NCI-H128 (cell line): ENCODE data around the gene NRBP1.
"Not testable (repeated sequence)": the region's sequence is repeated elsewhere in the genome, so short reads cannot be mapped to it uniquely, and the experiment has no call there.

Experiments used
- DNase-seq: peaks from one replicate; lab custom pipeline; 2025; ENCODE audit not compliant: unreplicated experiment; lab: John Stamatoyannopoulos, UW

The NRBP1 gene

DNA sequence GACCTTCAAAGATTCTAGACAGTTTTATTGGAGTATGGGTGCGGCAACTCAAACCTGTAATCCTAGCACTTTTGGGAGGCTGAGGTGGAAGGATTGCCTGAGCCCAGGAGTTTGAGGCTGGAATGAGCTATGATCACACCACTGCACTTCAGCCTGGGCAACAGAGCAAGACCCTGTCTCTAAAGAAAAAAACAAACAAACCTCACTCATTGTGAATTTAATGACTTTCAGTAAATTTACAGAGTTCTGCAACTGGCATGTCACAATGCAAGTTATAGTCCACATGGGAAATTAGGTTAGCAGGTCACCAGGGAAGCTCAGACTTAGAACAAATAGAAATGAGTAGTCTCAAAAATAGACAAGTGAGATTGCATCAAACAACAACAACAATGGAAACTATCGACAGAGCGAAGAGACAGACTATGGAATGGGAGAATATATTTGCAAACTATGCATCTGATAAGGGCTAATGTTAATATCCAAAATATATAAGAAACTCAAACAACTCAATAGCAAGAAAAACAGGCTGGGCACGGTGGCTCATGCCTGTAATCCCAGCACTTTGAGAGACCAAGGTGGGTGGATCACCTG, 6.7 kb upstream of the NRBP1 start:
- DNase-seq: no peak

- DNase-seq: no peak
These were observed 5.5 kb upstream of the NRBP1 start for GRCh38 chr2:27422958-27423357.

- not testable (repeated sequence) for DNase-seq
These were observed 3.4 kb upstream of the NRBP1 start for GRCh38 chr2:27425039-27425438.

DNA sequence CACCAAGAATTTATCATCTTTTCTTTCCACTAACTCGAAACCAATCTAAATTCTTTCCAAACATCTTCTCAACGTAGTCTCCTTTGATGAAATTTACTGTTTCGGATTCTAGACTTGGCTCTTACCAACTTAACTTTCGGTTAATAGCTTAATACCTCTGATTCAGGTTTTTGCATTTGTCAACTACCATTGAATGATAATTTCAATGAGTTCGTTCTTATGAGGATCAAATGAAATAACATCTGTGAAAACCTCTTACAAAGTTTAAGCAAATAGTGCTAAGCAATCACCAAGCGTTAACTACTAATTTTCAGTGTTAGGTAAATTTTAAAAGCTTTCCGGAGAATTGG, 593 bp upstream of the NRBP1 start:
- no peak for DNase-seq

DNA sequence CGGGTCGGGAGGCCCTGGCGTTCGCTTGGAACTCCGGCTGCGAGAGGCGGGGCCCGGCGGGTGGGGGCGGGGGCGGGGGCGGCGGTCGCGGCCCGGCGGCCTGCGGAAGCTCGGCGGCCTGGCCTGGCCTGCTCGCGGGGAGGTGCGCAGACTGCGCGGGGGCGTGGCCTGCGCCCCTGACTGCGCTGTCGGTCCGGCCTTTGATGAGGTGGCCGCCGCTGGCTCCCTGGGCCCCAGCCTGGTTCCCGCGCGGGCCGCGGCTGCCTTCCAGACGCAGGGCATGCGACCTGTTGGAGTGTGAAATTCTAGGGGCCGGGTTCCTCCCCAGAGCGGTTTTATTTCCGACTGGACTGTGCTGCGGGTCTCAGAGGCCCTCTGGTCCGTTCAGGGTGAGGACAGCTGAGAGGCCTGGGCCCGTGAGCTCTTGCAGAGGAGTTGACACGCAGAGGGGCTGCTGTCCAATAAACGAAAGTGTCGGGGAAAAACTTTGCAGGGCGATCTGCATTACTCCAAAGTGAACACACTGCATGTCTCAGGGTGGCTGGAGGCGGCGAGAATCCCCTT, 629 bp downstream of the NRBP1 start:
- no peak for DNase-seq

GRCh38 chr2:27431395-27431794, 3.0 kb downstream of the NRBP1 start:
- no peak for DNase-seq

DNA sequence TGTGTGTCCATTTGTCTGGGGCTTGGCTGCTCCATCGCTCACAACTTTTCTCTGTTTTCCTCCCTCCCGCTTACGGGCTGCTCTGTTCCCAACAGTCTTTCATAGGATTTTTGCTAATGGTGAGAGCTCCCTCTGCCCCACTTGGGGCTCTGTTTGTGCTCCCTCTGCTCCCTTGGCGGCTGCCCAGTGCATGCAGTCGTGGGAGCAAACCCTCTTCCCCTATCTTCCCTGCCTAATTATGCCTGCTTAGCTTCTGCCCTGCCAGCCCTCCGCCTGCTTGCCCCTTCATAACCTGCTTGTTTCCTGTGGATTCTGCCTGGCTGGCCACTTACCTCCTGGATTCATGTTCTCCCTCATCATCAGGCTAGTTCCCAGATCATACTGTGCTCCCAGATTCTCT, 7.2 kb downstream of the NRBP1 start:
- DNase-seq: no peak

GRCh38 chr2:27441226-27441926, 12.9 kb downstream of the NRBP1 start:
- no peak for DNase-seq

DNA sequence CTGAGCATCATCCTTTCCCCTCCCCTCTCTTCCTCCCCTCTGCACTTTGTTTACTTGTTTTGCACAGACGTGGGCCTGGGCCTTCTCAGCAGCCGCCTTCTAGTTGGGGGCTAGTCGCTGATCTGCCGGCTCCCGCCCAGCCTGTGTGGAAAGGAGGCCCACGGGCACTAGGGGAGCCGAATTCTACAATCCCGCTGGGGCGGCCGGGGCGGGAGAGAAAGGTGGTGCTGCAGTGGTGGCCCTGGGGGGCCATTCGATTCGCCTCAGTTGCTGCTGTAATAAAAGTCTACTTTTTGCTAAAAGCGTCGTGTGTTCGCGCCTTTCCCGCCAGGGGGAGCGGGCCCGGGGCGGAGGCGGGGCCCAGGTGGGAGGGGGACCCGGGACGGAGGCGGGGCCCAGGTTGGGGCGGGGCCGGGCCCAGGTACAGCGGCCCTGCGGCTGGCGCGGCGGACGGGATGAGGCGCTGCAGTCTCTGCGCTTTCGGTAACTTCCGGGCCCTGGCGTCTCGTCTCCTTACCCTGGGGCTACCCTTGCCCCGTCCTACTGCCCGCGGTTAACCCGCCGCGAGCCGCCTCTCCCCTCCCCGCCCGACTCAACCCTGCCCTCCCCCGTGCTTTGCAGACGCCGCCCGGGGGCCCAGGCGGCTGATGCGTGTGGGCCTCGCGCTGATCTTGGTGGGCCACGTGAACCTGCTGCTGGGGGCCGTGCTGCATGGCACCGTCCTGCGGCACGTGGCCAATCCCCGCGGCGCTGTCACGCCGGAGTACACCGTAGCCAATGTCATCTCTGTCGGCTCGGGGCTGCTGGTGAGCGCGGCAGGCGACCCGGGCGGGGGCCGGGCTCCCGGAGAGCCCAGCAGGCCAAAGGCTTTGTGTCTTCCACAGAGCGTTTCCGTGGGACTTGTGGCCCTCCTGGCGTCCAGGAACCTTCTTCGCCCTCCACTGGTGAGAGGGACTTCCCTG, 13.8 kb downstream of the NRBP1 start, which contains the start of gene KRTCAP3:
Gene KRTCAP3 (plus strand): TSS at position 424 of the 962 bp plus-strand sequence. CDS start 32 bp downstream, at position 456.
- DNase-seq: no peak

DNA sequence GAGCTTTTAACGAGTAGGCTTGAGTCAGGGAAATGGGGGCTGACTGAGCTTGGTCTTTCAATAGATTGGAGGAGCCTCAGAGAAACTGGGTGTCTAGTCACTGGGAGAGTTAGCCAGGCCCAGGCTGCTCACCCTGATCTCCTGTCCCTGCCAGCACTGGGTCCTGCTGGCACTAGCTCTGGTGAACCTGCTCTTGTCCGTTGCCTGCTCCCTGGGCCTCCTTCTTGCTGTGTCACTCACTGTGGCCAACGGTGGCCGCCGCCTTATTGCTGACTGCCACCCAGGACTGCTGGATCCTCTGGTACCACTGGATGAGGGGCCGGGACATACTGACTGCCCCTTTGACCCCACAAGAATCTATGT, 14.5 kb downstream of the NRBP1 start:
- DNase-seq: no peak

DNA sequence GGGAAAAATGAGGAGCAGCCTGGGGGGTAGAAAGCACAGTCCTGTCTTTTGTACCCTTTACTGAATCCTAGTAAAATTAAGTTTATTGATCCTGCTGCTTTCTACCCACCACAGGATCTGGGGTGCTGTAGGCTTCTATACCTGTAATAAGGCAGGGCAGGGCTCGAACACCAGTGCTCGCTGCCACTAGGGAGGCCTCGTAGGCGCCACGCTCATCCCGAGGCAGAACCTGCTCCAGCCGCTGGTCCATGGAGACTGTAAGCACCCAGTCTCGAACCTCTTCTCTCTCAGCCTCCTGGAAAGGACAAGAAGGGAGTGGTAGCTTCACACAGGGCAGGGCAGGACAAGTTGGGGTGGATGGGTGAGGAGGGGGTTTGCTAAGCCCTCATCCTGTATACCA, 16.7 kb downstream of the NRBP1 start:
- DNase-seq: no peak

DNA sequence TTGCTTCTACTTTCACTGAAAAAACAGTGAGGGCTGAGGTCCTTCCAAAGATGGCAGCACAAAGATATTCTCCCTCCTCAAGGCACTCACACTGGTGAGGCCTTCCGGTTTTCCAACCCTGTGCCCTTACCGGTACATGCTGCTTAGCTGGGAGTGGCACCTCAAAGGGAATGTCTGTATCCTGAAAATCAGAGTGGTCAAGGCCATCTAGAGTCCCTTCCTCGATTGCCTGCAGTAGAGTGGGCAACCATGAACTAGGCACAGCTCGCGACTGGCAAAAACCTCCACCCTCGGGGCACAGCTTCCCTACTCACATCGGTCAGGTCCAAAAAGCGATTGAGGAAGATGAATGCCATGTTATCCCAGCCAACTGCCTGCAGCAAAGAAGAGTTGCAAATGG, 17.2 kb downstream of the NRBP1 start:
- no peak for DNase-seq

GRCh38 chr2:27446057-27446456, 17.6 kb downstream of the NRBP1 start:
- DNase-seq: no peak

GRCh38 chr2:27448381-27448780, 19.9 kb downstream of the NRBP1 start:
- DNase-seq: no peak

GRCh38 chr2:27451095-27451494, 22.7 kb downstream of the NRBP1 start:
- DNase-seq: no peak

DNA sequence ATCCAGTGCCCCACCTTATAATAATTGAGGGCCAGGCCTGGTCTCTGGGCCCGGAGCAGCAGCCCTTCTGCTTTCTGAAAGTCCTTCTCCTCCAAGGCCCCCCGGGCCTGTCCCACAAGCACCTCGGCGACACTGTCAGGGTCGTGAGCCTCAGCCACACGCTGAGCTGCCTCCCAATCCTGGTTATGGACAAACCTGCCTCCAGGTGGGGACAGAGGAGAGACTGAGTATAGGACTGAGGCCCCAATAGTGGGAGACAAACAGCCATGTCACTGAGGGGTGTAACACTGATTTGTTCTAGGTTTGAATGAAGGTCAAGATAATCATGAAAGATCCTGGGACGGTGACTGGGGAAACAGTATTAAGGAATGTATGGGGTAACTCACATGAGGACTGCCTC, 25.5 kb downstream of the NRBP1 start:
- DNase-seq: no peak

DNA sequence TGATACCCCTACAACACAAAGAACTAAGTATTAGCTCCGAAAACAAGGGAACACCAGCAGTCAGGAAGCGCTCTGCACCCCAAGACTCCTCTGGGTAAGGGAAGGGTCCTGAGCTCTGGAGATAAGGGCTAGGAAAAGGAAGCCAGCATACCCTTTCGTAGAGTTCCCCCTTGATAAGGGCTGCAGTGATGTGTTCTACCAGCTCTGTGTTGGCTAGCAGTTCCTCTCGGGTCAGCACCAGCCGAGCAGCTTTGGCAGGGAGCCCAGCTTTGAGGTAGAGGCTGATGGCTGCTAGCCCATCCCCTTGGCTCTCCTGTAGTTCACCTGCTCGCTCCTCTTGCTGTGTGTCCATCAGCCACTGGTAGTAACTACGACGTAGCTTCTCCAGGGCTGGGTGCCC, 32.7 kb downstream of the NRBP1 start:
- DNase-seq: no peak

DNA sequence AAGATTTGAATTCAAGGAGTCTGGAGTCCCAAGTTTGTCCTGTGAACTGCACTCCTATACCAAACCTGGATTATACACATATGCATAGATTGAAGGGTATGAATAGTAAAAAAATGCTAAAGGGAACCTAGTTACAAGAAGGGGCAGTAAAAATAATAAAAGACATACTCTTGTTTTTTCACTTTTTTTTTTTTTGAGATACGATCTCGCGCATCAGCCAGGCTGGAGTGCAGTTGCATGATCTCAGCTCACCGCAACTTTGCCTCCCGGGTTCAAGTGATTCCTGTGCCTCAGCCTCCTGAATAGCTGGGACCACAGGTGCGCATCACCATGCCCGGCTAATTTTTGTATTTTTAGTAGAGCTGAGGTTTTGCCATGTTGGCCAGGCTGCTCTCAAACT, 36.0 kb downstream of the NRBP1 start:
- no peak for DNase-seq

GRCh38 chr2:27471961-27472360, 43.5 kb downstream of the NRBP1 start:
- DNase-seq: no peak

- no peak for DNase-seq
These were observed 57.1 kb downstream of the NRBP1 start for GRCh38 chr2:27485496-27485895.

- DNase-seq: no peak
These were observed 60.7 kb downstream of the NRBP1 start for GRCh38 chr2:27489118-27489497.
